Effector CD8-positive, alpha-beta T cell (primary cell): ENCODE results near the gene SLC38A8.

Experiments used
- DNase-seq: peaks from one replicate; lab custom pipeline; 2025; lab: John Stamatoyannopoulos, UW

The SLC38A8 gene

DNA sequence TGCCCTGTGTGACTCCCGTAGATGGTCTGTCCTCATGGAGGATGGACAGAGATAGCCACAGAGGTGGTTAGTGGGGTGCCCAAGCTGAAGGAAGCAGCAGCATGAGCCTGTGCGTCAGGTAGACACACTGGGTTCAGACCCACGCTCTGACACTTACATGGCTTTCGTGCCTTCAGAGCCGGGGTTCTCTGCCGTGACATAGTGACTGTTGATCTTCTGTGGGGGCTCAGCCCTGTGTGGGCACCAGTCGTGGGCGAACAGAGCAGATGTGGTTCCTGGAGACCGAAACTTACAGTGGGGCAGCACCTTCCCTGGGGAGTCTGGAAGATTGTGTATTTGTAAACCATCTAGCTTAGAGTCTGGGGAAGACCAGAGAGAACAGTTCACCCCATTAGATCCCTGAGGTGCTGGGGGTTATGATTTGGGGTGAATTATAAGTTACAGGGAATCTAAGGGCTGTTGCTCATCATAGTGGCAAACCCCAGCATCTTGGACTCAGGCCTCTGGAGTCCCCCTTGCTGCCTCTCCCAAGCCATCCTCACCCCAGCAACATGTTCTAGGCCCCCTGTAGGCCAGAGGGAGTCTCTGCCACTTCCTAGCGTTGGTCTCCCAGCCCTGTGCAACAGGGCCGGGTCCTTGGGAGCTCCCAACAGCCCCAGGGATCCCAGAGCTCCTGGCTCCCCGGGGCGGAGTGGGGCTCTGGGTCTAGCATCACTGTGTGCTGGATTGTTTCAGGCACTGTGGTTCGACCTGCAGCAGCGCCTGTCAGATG is 45.9 kb downstream of the SLC38A8 start:
- no peak for DNase-seq

DNA sequence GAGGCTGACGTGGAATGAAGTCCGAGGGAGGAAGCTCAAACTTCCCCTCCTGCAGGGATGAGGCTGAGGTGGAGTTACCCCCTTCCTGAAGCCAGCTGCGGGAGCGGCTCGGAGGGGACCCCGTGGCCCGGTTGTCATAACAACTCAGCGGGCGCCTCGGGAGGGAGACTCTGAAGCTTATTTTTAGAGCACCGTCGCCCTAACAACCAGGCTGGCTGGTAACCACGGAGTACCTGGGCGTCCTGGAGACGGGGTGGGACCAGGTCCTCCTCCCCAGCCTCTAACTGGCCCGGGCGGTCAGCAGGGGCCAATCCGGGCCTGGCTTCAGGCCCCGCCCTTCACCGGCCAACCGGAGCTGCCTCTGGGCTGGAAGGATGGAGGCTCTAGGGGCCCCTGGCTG is 46.8 kb downstream of the SLC38A8 start:
- DNase-seq = no peak

DNA sequence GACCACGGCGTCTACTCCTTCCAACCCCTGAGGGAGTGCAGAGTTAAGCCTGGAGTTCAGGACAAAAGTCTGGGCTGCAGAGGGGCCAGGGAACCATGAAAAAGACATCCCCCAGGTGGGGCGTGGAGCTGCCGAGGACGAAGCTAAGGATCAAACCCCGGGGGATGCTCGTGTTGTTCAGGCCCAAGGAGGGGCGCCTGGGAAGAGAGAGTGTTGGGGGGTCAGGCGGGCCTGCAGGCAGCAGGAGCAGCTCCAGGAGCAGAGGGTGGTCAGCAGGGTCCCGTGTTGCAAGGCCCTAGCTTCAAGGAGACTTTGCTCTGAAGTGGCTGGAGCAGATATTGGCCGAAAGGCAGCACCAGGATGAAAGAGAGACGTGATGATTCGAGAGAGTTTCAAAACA is 47.9 kb downstream of the SLC38A8 start:
- DNase-seq = no peak

DNA sequence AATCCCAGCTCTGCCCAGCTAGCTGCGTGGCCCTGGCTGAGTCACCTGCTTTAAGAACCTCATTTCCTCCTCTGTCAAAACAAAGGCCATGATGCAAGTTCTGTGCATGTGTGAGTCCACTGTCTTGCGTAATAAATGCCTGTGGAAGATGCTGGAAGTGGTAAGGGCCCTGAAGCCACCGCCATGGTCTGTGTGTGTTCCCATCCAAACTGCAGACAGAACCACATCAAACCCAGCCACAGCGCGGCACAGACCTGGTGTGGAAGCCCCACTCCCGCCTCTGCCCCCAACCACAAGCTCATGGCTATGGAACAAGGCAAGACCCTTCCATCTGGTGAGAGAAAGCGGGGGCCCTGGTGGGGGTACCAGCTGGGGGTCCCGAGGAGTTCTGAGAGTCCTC is 48.5 kb downstream of the SLC38A8 start:
- no peak for DNase-seq

DNA sequence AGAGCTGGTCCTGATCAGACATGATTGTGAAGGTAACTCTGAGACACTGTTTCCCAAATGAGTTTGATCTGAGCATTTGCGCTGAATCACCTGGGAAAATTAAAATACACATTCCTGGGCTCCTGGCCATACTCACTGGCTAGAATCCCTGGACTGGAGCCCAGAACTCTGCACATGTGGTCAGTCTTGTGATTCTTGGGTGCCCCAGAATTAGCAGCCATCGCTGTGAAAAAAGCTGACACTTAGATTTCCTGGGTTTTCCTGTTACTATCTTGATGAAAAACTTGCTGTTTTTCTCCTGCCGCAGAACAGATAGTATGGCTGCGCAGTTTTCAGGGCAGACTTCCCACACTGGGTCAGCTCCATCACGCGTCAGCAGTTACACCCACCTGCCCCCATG is 50.0 kb downstream of the SLC38A8 start:
- DNase-seq = no peak

DNA sequence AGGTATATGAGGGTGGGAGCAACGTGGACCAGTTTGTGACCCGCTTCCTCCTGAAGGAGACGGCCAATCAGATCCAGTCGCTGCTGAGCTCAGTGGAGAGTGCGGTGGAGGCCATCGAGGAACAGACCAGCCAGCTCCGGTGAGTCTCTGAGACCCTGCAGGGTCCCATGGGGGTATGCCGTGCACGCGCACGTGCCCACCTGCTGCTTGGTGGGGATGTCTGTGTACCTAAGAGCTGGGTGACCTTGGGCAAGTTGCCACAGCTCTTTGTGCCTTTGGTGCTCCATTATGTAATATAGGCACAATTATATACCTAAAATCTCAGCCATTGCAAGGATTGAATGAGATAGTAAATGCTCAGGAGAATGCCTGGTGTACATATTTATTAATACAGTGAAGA is 52.1 kb downstream of the SLC38A8 start:
- DNase-seq = no peak

DNA sequence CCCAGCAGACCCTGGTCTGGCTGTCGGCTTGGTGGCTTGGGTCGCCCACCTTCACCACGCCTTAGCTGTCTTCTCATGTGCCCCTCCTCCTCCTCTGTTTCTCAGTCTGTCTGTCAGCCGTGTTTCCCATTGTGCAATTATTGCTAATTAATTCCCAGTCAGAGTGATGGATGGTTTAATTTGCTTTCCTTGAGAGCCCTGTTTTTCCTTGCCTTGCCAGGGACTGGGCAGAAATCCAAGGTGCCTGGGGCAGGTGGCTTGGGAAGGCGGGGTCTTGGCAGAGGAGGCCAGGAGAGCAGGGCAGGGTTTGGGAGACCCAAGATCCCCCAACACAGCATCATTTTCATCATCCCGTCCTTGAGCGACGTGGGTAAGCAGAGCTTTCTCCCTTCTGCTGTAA is 53.3 kb downstream of the SLC38A8 start:
- DNase-seq = no peak

DNA sequence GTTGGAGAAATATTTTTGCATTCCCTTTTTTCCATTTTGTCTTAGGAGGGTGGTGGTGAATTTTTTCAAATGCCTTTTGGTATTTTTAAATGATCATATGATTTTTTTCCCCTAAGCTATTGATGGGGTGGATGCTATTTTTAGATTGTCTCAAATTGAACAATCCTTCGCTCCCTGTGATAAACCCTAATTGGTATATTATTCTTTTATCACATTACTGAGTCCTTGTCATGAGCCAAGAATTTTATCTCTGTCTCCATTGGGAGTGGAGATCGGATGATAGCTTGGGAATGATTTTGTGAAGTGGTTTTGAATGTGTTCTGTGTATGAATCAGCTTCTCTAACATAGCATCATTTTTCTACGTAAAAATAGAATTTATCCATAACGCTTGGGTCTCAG is 59.1 kb downstream of the SLC38A8 start:
- DNase-seq = no peak

DNA sequence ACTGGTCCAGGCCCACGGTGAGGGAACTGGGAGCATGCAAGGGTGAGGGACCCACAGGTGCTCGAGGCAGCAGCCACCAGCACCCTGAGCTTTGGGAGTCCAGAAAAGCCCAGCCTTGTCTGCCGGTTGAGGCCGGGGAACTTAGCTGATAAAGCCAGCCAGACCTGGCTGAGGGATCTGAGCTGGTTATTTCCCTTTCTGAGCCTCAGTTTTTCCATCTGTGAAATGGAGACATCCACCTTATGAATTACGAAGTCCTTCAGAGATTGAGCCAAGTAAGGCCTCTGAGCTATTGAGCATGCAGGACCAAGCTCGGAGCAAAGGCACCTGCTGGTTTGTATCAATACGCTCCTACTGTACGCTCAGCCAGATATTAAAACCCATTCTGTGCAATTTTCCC is 60.8 kb downstream of the SLC38A8 start:
- DNase-seq = no peak

DNA sequence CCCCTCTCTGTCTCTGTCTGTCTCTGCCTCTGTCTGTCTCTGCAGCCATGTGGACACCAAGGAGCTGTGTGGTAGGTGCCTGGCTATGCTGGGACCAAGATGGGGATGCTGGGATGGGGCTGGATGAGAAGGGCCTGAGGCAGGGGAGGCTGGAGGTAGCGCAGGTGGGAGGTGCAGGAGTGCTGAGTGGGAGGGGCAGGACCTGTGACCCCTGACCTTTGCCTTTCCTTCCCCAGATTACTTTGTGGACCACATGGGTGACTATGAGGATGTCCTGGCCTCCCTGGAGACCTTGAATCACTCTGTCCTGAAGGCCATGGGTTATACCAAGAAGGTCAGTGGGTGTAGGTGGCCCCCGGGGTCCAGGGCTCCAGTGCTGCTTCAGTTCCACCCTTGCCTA is 61.8 kb downstream of the SLC38A8 start:
- DNase-seq = no peak

DNA sequence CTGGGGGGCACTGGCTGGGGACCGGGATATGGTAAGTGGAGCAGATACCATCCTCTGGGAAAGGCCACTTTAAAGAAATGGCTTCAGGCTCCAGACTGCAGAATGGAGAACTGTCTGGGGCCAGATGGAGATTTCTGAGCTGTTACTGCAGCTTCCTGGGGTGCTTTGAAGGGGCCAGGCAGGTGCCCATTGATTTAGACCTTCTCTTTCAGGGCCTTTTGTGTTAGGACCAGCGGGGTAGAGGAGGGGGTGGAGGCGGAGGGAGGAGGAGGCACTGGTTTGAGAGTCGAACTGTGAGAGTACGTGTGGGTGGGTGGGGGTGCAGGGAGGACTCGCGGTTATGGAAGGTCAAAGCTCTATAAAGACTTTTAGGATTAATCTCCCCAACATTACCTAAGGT is 63.2 kb downstream of the SLC38A8 start:
- DNase-seq = no peak

DNA sequence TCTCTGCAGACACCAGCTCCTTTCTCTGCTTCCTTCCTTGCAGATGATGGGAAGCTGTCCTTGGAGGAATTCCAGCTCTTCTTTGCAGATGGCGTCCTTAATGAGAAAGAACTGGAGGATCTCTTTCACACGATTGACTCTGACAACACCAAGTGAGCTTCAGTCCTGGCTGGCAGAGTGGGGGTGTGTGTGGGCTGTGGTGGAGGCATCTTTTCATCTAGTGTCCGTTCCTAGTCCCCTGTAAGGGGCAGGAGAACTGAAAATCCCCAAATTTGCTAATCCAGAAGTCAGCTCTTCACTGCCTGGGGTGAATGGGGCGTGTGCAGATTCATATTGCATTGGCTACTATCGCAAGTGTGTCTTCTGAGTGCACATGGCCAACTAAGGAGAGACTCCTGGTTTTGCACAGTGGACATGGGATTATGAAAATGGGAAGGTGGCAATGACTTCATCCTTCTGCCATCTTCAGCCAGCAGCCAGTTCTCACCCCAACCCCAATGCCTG is 64.1 kb downstream of the SLC38A8 start:
- no peak for DNase-seq

DNA sequence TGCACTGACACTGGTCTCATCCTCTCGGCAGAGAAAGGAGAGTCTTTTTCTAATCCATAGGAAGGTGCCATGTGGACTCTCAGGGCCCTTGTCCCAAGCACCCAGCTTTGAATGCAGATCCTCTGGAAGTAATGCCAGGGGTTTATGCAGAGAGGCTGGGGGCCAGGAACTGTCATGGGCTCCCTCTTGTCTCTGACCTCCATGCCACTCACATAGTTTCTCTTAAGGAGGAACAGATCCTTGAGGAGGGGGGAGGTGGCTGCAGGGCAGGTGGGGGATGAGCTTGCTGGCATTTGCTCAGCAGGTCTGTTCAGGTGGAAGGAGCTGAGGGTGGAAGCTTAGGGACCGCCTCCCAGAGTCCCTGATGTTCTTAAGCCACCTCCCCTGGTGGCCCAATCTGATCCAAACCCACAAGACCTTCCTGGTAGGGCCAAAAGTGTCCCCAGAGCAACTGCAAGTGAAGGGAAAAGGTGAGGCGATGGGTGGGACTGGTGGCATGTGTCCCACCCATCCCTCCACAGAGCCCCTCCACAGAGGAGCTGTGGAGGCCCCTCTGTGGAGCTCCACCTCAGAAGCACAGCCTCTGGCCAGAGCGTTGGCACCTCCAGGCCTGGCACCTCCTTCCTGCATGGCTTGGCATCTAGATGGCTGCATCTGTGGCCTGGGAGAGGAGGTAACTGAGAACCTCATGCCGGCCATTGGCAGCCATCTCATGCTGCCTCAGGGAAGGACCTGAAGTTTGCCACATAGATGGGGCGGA is 65.4 kb downstream of the SLC38A8 start:
- DNase-seq = no peak

DNA sequence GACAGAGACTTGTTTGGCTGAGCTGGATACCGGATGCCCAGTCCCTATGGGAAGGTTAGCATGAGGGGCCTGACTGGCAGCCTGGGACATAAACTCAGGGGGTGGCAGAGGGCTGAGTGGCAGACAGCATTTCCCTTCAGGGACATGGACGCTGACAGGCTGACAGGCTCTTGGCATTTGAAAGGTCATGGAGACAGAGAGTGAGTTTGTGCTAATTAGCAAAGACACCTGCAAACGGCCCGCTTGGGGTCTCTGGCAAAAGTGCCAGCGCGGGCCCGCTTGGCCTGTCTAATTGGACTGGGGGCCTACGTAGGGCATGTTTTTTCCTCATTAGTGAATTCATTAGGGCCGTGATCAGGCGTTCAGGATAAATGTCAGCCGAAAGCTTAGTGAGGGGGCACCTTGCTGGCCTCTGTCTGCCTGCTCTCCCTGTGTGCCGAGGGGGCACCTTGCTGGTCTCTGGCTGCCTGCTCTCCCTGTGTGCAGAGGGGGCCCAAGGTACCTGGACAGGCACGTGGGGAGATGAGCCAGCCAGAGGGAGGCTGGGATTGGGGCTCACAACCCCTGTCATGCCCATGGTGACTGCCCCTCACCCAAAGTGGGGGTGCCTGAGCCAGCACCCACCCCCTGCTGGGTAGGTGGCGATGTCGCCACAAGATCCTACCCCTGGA is 66.9 kb downstream of the SLC38A8 start:
- no peak for DNase-seq

DNA sequence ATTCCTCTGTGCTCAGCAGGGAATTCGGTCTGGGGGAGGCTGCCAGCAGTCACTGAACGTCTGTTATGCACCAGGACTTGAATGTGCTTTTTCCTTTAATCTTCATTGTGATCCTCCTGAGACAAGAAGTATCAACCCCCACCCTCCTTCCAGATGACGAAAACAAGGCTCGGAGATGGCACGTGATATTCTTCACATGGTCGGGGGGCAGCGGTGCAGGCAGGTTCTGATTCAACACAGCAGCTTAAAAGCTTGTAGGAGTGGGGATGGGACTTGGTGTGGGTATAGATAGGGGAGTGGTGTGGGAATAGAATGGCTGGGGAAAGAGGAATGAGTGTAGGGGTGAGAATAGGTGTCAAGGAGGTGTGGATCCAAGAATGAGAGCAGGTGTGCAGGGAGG is 68.1 kb downstream of the SLC38A8 start:
- no peak for DNase-seq

DNA sequence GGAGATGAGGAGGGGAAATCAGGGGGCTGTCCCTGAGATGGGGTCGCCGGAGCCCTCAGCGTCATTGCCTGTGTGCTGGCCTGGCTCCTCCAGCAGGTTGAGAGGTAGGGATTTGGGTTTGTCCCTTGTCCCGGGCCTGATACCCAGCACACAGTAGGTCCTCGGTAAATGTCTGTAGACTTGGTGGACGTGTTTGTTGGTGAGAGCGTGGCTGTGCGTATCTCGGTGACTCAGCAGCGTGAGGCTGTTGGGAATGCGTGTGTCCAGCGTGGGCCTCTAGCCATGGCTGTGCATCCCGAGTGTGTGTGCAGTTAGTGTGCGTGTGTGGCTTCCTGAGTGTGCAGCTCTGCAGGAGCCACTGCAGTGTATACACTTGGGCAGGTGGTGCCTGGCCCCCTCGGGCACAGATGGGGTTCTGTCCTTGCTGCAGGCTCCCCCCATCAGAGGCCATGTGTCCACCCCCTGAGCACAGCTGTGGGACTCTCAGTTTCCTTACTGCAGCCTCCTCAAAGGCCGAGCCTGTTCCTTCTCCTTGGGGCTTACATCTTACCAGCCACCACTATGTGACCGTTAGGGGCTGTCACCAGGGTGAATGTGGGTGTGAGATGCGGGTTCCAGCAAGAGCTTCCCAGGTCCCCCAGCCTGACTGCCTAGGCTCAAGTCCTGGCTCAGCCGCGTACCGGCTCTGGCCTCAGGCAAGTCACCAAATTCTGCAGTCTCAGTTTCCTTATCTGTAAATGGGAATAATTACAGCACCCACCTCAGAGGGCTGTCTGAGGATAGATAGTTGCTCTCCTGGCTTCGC is 68.8 kb downstream of the SLC38A8 start:
- no peak for DNase-seq

DNA sequence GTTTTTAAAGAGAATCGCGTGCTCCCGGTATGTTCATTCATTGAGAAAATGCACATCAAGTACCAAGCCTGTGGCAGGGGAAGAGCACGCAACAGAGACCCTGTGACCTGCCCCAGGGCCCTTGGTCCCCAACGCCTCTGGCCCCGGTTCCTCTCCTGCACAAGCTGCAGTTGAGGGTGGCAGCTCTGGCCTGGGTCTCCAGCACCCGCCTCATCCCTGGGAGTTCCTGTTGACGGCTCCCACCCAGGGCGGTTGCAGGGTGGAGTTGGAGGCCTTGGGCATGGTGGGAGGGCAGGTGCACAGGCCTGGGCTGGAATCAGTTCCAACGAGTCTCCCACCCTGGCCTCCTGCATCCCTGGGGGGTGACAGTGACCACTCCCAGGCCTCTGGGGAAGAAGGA is 69.5 kb downstream of the SLC38A8 start:
- no peak for DNase-seq

DNA sequence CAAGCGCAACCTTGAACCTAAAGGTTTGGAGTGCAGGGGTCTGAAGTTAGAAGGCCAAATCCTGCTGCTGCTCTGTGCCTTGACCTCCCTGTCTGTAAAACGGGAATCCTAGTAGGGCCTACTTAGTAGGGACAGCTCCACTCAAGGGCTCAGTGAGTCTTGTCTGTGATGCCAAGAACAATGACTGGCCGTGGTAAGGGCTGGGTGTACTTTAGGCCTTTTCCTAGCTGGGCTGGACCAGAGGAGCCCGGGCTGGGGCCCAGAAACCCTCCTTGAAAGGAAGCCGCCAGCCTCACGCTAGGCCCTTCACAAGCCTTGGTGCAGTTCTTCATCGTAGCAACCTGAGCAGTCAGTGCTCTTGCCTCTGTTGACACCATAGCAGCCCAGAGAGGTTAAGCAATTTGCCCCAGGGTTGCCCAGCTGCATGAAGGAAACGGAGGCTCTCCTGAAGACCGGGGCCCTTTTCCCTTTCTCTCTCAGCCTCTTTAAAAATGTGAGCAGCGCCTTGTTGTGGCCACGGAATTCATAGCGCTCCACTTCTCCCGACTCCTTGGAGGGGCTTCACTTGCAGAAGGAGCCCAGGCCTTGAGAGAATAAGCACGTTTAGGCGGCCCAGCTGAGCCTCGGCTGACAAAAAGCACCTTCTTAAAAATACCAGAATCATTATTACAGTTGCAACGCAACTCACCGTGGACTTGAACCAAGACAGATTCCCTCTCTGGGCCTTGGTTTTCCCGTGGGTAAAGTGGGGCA is 70.2 kb downstream of the SLC38A8 start:
- no peak for DNase-seq

DNA sequence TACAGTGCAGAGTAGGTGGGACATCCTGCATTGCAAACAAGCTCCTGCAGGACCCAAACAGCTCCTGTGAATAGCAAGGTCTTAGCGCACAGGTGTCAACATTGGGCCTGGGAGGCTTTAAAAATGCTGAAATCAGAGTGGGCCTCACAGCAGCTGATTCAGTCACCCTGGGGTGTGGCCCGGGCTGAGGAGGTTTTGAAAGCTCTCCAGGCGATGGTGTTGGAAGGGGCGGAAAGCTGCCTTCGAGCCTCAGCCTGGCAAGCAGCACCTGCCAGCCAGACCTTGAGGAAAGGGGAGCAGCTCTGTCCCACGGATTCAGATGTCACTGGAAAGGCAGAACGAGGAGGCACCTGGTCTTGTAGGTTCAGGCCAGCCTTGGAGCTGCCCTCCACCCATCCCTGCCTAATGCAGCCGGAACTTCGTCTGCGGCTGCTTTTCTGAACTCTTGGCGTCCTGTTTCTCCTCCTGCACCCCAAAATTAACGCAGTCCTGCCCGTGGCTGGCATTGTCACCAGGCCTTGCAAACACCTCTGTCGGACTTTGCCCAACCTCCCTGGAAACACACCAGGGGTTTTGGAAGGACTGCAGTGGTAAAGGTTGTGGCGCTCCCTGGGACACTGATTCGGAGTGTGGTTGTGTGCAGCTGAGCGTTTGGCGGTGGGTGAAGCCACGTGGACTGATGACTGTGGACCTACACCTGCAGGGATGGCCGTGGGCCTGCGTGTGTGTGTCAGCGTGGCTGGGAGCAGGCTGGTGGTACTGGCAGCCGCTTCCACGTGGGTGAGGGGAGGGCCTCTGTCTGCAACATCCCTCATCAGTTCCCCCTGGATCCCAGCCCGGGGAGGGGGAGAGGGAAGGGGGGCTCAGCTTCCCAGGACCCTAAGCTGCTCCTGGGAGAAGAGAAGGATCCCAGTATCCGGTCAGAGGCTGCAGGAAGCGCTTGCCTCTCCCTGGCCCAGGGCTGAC is 71.1 kb downstream of the SLC38A8 start:
- no peak for DNase-seq

DNA sequence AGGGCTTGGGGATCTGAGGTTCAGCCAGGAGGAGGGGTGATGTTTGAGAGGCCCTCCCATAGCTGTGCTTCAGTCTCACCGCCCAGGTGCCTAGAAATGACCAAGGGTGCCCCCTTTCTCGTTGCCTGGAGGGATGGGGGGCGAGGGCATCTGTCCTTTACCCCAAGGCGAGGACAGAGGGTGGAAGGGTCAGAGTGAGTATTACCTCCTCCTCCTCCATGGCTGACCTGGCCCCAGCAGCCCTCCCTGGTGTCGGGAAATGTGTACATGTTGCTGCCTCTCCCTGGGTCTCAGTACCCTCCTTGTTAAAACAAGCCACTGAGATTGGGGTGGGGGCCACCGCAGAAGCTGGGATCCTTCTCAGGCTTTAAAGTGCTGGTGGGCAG is 72.2 kb downstream of the SLC38A8 start:
- no peak for DNase-seq
